ENCODE measurements around the gene ZBTB20. TPM values are rescaled to one million over a fixed set of nuclear protein-coding genes. Genes with fewer than 3 reads are reported as not detected.

ZBTB20 gene
- total RNA-seq, 2 donors from 2014 or later = 5.7 to 17.7 TPM

DNA sequence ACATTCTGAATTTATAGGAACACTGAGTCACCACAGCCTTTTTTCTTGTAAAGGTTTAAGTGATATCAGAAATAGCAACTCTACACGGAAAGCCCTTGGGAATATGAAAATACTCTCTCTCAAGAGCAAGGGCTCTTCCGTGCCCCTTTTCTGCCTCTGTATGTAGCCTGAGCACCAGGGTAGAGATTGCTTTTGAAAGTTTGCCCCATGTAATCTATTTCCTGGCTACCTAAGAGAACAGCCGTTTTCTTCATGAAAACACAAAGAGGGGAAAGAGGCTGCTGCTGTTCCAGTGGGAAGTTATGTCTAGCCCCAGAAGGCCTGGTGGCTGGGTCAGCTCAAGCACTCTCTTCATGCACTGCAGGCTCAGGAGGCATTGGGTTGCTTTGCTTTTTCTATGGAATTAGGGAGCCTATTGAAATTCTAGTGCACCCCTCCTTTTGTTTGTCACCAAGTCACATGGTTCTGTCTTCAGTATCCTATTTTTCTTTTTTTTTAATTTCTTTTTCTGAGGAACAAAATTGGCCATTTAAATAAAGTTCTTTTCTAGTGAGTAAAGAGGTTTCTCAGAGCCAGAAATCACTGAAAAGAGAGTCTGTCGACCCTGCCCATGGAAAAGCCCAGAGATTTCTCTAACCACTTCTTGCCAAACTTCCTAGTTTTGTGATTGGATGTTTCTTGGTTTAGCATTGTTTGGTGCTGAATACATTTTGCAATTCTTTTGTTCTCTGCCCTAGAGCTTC, 813.7 kb downstream of the ZBTB20 start:
- Mint-ChIP-seq H3K27me3 (no peaks in the 10 kb centered on the region), H3K4me3 (peak overlapping the region; percentile 72), H3K36me3 (ENCODE audit: low read depth) (peaks cover 18% of the 10 kb centered on the region), H3K27ac (peak overlapping the region; percentile 93), H3K4me1 (peaks cover 53% of the 10 kb centered on the region), H3K9me3 (peaks cover 9% of the 10 kb centered on the region)
- no peak for ATAC-seq (replicated peaks)

DNA sequence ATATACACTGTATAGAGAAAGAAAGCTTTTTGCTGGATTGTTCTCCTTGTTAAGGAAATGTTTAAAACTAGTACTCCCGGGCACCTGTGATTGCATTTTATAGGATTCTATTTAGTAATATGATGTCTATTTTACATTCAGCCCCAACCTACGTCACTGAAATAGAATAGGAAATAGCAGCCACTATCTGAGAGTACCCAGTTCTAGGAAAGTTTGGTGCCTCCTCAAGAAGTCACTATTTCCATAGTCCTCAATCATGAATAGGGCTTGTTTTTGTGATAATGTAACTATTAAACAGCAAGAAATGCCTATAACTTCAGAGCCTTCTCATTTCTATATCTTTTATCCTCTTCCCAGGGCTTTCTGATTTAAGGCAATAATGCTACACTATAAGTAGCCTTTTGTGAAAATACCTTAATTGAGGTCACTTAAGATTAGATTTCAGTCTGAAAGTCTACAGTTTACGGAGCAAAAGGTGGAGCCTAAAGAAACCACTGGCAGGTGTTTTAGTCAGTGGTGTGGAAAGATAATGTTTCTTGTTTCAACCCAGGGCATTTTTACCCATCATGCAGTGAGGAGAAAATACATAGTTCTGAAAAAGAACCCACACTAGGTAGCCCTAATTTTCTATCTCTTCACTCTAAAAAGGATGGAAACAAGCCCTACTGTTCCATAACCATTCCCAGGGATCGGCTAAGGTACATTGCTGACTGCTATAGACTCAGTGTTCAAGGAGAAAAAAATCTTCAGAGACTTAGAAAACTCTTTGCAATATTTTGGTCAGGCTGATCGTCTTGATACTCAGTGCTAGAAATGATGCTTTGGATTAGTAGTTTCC, 814.5 kb downstream of the ZBTB20 start:
- peak; percentile 51 for ATAC-seq (replicated peaks)
- H3K27me3 Mint-ChIP-seq = no peaks in the 10 kb centered on the region
- H3K4me1 Mint-ChIP-seq = peaks cover 60% of the 10 kb centered on the region
- H3K9me3 Mint-ChIP-seq = peaks cover 9% of the 10 kb centered on the region
- H3K36me3 Mint-ChIP-seq (ENCODE audit: low read depth) = peaks cover 13% of the 10 kb centered on the region
- peak overlapping the region; percentile 72 for H3K4me3 Mint-ChIP-seq
- peak overlapping the region; percentile 93 for H3K27ac Mint-ChIP-seq

DNA sequence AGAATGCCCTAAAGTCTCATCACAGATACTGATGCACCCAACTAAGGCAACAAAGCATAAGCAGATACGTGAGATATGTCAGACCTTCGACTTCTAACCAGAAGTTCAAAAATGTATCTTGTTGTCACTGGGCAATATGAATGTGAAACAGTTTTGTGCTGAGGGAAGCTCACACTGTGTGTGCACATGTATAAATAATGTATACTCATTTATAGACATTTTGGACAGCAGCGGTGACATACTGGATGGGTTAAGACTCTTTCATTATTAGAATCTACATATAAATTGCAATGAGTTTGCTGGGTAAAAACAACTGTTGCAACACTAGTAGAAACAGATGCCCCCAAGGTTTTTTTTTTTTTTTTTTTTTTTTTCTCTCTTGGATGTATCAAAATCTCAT, 815.4 kb downstream of the ZBTB20 start:
- H3K9me3 Mint-ChIP-seq = peaks cover 9% of the 10 kb centered on the region
- peak overlapping the region; percentile 72 for H3K4me3 Mint-ChIP-seq
- no peaks in the 10 kb centered on the region for H3K27me3 Mint-ChIP-seq
- H3K36me3 Mint-ChIP-seq (ENCODE audit: low read depth) = peaks cover 13% of the 10 kb centered on the region
- peak; percentile 33 for ATAC-seq (replicated peaks)
- H3K27ac Mint-ChIP-seq = peak overlapping the region; percentile 93
- H3K4me1 Mint-ChIP-seq = peaks cover 61% of the 10 kb centered on the region

DNA sequence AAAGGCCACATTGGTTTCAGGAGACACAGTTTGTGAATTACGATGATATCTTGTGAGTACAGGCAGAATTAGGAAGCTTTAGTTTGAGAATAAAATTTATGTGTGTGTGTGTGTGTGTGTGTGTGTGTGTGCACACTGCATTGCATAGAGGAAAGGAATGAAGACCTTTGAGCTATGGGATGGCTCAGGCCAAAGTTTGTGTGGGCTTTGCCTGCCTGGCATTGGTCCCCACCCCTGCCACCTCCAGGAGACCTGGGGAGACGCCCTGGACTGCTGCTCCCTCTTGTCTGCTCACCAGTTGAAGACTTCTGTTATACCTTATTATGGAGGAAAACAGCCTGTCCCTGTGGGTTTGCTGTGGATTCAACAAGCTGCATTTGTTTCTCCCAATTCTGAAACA, 816.1 kb downstream of the ZBTB20 start:
- ATAC-seq (replicated peaks) = no peak
- peaks cover 9% of the 10 kb centered on the region for H3K9me3 Mint-ChIP-seq
- peaks cover 54% of the 10 kb centered on the region for H3K4me1 Mint-ChIP-seq
- peaks cover 13% of the 10 kb centered on the region for H3K36me3 Mint-ChIP-seq (ENCODE audit: low read depth)
- H3K4me3 Mint-ChIP-seq = peak overlapping the region; percentile 15
- H3K27me3 Mint-ChIP-seq = no peaks in the 10 kb centered on the region
- H3K27ac Mint-ChIP-seq = peak overlapping the region; percentile 92

DNA sequence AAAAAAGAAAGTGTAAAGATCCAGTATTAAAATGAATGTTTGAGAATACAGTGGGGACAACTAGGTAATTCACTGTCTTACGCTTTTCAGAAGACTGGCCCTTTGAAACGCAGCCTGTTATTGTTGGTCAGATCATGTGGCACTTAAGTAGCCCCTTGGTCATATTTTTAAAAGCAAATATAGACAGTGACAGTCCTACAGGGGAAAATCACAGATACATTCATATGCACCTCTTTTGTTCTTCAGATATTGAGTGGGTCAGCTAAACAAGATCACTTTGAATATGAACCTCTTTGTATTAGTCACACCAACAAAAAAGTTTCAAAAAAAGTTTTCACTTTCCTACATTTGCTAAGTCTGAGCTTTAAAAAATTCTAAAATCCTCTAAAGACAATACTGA, 817.3 kb downstream of the ZBTB20 start:
- Mint-ChIP-seq H3K4me1 (peaks cover 43% of the 10 kb centered on the region), H3K9me3 (peaks cover 9% of the 10 kb centered on the region), H3K4me3 (peak overlapping the region; percentile 55), H3K36me3 (ENCODE audit: low read depth) (peaks cover 13% of the 10 kb centered on the region), H3K27ac (peak overlapping the region; percentile 92), H3K27me3 (no peaks in the 10 kb centered on the region)
- peak; percentile 43 for ATAC-seq (replicated peaks)

DNA sequence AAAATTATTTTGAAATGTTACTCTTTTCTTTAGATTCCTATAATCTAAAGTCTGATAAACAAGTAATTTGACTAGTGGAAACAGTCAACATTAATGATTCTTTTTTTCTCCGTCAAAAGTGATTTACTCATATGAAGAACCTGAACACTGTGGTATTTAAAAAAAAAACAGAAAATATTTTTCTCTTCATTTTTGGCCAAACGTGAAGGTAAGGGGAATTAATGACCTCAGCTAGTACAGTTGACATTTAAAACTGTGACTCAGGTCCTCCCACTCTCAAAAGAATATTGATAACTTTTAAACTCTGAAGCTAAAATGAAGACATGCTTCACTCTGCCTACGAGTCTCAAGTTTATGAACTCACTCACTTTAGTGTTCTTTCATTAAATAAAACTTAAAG, 818.7 kb downstream of the ZBTB20 start:
- Mint-ChIP-seq H3K4me1 (peaks cover 44% of the 10 kb centered on the region), H3K27me3 (no peaks in the 10 kb centered on the region), H3K36me3 (ENCODE audit: low read depth) (peaks cover 13% of the 10 kb centered on the region), H3K4me3 (peak overlapping the region; percentile 77), H3K9me3 (peaks cover 9% of the 10 kb centered on the region), H3K27ac (peak overlapping the region; percentile 92)
- ATAC-seq (replicated peaks) = peak; percentile 53

DNA sequence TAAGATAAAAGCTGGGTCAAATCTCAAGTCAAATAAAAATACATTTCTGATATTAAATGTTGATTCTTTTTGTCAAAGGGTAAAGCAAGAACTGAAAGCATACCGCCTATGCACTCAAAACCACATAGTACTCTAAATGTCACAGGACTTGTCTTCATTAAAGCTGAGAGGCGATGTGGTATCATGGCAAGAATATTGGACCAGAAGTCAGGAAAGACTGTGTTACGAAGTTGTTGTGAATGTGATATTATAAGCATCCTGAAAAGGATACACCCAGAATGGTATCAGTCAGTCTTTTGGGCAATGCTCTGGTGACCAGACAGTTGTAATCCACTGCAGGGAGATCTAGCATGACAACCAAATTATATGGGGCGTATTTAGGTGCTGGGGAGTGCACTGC, 819.4 kb downstream of the ZBTB20 start:
- H3K27me3 Mint-ChIP-seq = no peaks in the 10 kb centered on the region
- peak overlapping the region; percentile 77 for H3K4me3 Mint-ChIP-seq
- H3K36me3 Mint-ChIP-seq (ENCODE audit: low read depth) = peaks cover 13% of the 10 kb centered on the region
- peak overlapping the region; percentile 92 for H3K27ac Mint-ChIP-seq
- H3K9me3 Mint-ChIP-seq = peaks cover 9% of the 10 kb centered on the region
- peak; percentile 28 for ATAC-seq (replicated peaks)
- peaks cover 44% of the 10 kb centered on the region for H3K4me1 Mint-ChIP-seq

DNA sequence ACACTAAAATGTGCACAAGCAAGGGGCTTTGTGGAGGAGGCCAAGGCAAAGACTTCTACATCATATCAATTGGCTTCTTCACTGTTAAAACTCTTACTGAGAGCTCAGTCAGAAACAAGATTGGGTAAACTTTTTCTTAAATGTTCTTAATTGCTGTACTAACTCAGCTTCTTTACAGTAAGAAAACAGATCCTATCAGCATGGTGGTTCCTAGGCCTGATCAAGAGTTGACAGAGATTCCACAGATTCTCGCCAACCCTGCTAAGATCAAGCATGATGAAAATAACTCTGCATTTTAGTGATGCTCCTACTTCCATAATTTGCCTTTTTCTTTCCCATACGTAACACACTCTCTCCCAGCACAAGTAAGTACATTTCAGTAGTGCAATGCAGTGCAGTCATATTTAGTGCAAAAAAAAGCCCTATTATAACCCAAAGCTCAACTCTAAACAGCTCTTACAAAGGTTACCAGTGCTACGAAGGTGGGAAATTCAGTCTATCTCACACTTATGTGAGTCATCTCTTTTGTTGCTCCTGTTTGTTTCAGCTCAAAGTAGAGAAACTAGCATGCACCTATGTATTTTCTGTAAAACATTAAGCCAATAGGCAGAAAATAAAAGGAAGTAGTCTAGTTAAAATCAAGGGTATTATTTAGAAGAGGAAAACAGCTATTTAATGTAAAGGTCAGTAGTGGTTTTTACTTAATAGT, 823.4 kb downstream of the ZBTB20 start:
- peaks cover 36% of the 10 kb centered on the region for H3K4me1 Mint-ChIP-seq
- ATAC-seq (replicated peaks) = peak; percentile 68
- peak overlapping the region; percentile 38 for H3K4me3 Mint-ChIP-seq
- peaks cover 4% of the 10 kb centered on the region for H3K36me3 Mint-ChIP-seq (ENCODE audit: low read depth)
- peaks cover 4% of the 10 kb centered on the region for H3K9me3 Mint-ChIP-seq
- H3K27me3 Mint-ChIP-seq = no peaks in the 10 kb centered on the region
- H3K27ac Mint-ChIP-seq = peak overlapping the region; percentile 16

DNA sequence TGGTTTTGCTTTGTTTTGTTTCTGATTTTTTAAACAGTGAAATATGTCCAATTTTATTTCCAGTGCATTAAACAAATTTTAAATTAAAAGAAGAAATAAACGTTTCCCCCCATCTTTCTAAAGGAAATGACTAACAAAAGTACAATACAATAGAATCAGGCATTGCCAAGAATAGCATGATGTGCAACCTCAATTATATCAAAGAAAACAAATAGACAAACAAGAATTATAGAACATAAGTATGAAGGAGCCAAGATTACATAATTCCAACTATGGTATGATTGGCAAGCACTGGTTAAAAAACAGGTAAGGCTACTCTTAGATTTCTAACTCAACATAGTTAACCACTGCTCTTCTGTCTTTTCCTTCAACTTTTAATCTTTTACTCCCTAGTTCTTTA, 826.8 kb downstream of the ZBTB20 start:
- ATAC-seq (replicated peaks) = no peak
- Mint-ChIP-seq H3K4me1 (peaks cover 44% of the 10 kb centered on the region), H3K27me3 (no peaks in the 10 kb centered on the region), H3K36me3 (ENCODE audit: low read depth) (peaks cover 9% of the 10 kb centered on the region), H3K27ac (no peak overlapping the region), H3K9me3 (no peaks in the 10 kb centered on the region), H3K4me3 (no peak overlapping the region)

DNA sequence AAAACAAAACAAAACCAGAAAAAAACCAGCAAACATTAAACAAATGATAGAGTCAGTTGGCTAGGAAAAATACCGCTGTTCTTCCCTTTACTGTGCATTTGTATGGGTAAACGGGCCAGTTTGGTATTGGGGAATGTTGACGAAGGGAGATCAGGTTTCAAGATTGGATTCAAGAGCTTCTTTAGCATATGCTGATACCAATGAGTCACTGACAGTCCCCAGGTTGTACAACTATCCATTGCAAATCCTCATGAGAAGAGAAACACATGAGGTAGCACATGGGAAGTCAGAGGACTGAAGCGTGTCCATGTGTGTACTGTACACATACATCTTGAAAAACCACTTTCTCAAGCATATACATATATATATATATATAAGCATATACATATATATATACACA, 827.6 kb downstream of the ZBTB20 start:
- Mint-ChIP-seq H3K27me3 (no peaks in the 10 kb centered on the region), H3K36me3 (ENCODE audit: low read depth) (peaks cover 13% of the 10 kb centered on the region), H3K9me3 (no peaks in the 10 kb centered on the region), H3K27ac (no peak overlapping the region), H3K4me3 (no peak overlapping the region), H3K4me1 (peaks cover 48% of the 10 kb centered on the region)
- ATAC-seq (replicated peaks) = no peak

DNA sequence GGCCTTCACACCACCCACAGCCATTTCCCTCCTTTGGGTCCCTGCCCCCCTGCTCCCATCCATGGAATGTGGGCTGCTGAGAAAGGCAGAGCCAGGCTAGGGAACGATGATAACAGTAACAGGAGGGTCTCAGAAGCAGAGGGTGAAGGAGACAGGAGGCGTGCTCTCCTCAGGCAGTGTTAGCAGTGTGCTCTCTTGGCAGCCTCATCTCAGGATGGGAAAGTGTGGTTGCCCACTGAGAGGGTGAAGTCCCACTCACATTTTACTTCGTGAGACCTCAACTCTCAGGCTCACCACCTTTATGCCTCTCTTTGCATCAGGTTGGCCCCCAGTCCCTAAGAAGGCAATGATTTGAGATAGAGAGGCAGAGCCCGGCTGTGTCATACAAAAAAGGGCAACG, 828.8 kb downstream of the ZBTB20 start:
- Mint-ChIP-seq H3K4me3 (peak overlapping the region; percentile 44), H3K27me3 (no peaks in the 10 kb centered on the region), H3K36me3 (ENCODE audit: low read depth) (peaks cover 13% of the 10 kb centered on the region), H3K27ac (peak overlapping the region; percentile 74), H3K9me3 (no peaks in the 10 kb centered on the region), H3K4me1 (peaks cover 53% of the 10 kb centered on the region)
- ATAC-seq (replicated peaks) = peak; percentile 52

DNA sequence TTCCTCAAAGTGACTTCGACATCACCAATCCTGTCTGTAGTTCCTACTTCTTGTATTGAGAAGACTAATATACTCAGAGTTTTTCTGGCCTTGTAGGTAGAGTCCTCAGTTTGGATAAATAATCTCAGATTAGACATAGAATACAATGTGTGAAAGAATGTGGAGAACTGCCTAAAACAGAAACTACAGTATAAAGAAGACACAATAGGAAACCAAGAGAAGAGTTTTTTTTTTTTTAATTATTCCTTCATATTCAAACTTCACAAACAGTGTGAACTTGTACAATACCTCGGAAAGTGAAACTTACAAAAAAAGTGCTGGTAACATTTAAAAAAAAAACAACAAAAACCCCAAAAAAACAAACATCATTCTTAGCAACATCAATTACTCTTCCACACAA, 832.8 kb downstream of the ZBTB20 start:
- Mint-ChIP-seq H3K4me1 (peaks cover 52% of the 10 kb centered on the region), H3K4me3 (peak overlapping the region; percentile 15), H3K27ac (peak overlapping the region; percentile 10), H3K36me3 (ENCODE audit: low read depth) (peaks cover 30% of the 10 kb centered on the region), H3K27me3 (no peaks in the 10 kb centered on the region), H3K9me3 (no peaks in the 10 kb centered on the region)
- no peak for ATAC-seq (replicated peaks)

DNA sequence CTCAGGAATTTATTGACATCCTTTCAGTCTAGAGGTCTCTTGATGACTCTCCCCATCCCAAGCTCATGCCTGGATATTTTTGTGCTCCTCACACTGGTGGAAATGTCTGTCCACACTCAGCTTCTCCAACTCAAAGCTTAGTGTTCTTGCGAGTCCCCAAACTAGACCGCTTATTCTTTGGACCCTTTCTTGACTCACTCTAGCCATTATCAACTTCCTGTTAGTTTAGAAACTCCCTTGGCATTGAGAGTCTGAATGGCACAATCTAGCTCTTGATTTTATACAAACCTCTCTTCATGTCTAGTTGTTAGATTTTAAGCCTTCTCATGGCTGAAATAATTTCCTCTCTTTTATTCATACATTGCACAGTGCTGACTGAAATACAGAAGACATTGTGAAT, 833.7 kb downstream of the ZBTB20 start:
- Mint-ChIP-seq H3K9me3 (no peaks in the 10 kb centered on the region), H3K27me3 (no peaks in the 10 kb centered on the region), H3K4me1 (peaks cover 57% of the 10 kb centered on the region), H3K4me3 (peak overlapping the region; percentile 15), H3K36me3 (ENCODE audit: low read depth) (peaks cover 39% of the 10 kb centered on the region), H3K27ac (peak overlapping the region; percentile 10)
- ATAC-seq (replicated peaks) = no peak

DNA sequence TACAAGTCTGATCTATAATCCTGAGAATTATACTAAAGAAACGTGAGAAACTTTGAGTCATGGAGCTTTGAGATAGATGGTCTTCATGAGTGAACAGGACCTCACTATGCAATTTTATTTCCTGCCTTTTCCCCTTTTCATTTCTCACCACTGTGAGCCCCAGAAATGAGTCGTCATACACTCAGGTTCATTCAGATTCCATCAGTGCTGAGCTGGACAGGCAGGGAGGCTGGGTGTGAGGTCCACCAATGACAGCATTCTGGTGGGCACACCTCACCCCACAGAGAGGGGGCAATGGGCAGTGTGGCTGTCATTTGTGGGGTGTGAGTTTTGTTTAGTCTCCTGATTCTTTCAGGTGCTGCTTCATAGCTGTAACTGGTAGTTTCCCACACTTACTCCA, 836.4 kb downstream of the ZBTB20 start:
- H3K4me3 Mint-ChIP-seq = peak overlapping the region; percentile 77
- H3K9me3 Mint-ChIP-seq = peaks cover 4% of the 10 kb centered on the region
- peak; percentile 39 for ATAC-seq (replicated peaks)
- peak overlapping the region; percentile 65 for H3K27ac Mint-ChIP-seq
- H3K4me1 Mint-ChIP-seq = peaks cover 60% of the 10 kb centered on the region
- no peaks in the 10 kb centered on the region for H3K27me3 Mint-ChIP-seq
- H3K36me3 Mint-ChIP-seq (ENCODE audit: low read depth) = peaks cover 52% of the 10 kb centered on the region
